Skeletal muscle cell (primary cell): ENCODE results near the gene IL31RA.
"Not testable (repeated sequence)": the region's sequence is repeated elsewhere in the genome, so short reads cannot be mapped to it uniquely, and the experiment has no call there.

Experiments used
- DNase-seq: peaks from one replicate; pipeline ENCODE4 v3.0.0-alpha.2; 2010; ENCODE audit warnings: low read depth
- H3K4me3 ChIP-seq: 2 replicates; pipeline ENCODE4 v1.5.1; 2011; ENCODE audit warnings: low read depth, mild to moderate bottlenecking, control low read depth, low read length, moderate library complexity

IL31RA gene

GRCh38 chr5:55850839-55851674 lies at the start of gene IL31RA:
Gene IL31RA (plus strand): TSS chr5:55851357. CDS start chr5:55851571, 214 bp downstream.
- H3K4me3 ChIP-seq, result peak within 1 kb of the TSS; percentile 13
- DNase-seq, result peak; percentile 51

DNA sequence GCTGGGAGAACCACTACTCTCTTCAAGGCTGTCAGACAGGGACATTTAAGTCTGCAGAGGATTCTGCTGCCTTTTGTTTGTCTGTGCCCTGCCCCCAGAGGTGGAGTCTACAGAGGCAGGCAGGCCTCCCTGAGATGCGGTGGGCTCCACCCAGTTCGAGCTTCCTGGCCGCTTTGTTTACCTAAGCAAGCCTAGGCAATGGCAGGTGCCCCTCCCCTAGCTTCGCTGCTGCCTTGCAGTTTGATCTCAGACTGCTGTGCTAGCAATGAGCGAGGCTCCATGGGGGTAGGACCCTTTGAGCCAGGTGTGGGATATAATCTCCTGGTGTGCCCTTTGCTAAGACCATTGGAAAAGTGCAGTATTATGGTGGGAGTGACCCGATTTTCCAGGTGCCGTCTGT lies 42.3 kb upstream of the IL31RA start:
- not testable (repeated sequence) for DNase-seq

GRCh38 chr5:55815939-55816338 lies 35.2 kb upstream of the IL31RA start:
- DNase-seq, H3K4me3 ChIP-seq: not testable (repeated sequence)

More for the DNA sequence above, 42.3 kb upstream of the IL31RA start:
- H3K4me3 ChIP-seq, result not testable (repeated sequence)

- peak; percentile 77 for DNase-seq
- no peak overlapping the region for H3K4me3 ChIP-seq
Measured at GRCh38 chr5:55816342-55816741, 34.8 kb upstream of the IL31RA start.

GRCh38 chr5:55817030-55817429 lies 34.1 kb upstream of the IL31RA start:
- DNase-seq, result no peak
- no peak overlapping the region for H3K4me3 ChIP-seq

- DNase-seq, result no peak
- H3K4me3 ChIP-seq, result no peak overlapping the region
Measured at GRCh38 chr5:55820488-55820887, 30.7 kb upstream of the IL31RA start.

- DNase-seq, result no peak
- peak overlapping the region; percentile 45 for H3K4me3 ChIP-seq
Measured at GRCh38 chr5:55821731-55822512, 29.2 kb upstream of the IL31RA start.

DNA sequence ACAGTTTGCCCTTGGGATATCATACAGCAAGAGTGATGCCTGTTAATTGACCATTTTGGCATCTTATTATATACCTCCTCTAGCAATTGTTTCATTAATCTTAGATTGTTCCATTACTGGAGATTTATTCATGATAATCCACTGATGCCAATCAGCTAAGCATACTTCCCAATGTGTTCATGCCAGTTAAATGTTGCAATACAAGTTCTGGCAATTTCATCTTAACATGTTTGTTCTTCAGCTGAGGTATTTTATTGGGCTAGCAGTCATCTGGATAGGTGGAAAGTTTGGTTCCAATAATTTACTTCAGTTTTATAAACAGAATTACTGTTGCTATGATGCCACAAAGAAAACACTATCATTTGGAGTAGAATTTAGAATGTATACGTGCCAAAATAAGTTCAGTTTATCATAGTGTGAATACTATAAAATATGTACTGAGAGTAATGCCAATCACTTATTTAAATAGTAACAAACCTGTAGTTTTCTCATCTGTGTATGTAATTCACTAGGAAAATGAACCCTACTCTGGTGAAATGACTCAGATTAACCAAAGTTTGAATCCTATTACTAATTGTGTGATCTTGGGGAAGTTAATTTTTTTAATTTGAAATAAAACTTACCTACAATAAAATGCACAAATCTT lies 27.9 kb upstream of the IL31RA start:
- no peak for DNase-seq
- H3K4me3 ChIP-seq, result no peak overlapping the region

GRCh38 chr5:55829956-55830355 lies 21.2 kb upstream of the IL31RA start:
- DNase-seq, result no peak
- H3K4me3 ChIP-seq, result no peak overlapping the region

DNA sequence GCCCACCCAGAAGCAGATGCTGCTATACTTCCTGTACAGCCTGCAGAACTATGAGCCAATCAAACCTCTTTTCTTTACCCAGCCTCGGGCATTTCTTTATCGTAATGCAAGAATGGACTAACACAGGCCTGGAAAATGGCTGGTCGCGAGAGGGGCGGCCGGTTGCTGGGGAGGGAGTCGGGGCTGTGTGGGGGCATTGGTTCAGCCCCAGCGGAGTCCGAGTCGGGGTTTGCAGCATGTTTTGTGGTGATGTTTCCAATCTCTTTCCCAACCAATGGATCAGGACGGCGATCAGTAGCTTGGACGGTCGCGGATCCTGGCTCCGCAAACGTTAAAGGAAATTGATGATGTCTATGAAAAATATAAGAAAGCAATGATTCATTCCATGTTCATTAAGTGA lies 18.7 kb upstream of the IL31RA start:
- H3K4me3 ChIP-seq, result no peak overlapping the region
- no peak for DNase-seq

- DNase-seq, result no peak
- H3K4me3 ChIP-seq, result no peak overlapping the region
Measured at GRCh38 chr5:55836191-55836590, 15.0 kb upstream of the IL31RA start.

DNA sequence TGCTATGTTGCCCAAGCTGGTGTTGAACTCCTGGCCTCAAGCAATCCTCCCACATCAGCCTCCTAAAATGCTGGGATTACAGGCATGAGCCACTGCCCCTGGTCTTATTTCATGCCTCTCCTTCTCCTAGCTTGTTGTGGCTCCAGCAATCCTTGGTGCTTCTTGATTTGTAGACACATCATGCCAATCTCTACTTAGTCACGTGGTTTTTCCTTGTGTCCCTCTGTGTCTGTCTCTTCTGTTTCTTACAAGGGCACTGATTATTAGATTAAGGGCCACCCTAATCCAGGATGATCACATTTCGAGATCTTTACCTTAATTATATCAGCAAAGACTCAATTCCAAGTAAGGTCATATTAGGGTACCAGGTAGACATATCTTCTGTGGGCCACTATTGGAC lies 9.2 kb upstream of the IL31RA start:
- DNase-seq, result no peak
- H3K4me3 ChIP-seq, result no peak overlapping the region

- H3K4me3 ChIP-seq, result no peak overlapping the region
- DNase-seq, result no peak
Measured at GRCh38 chr5:55847837-55848236, 3.3 kb upstream of the IL31RA start.

DNA sequence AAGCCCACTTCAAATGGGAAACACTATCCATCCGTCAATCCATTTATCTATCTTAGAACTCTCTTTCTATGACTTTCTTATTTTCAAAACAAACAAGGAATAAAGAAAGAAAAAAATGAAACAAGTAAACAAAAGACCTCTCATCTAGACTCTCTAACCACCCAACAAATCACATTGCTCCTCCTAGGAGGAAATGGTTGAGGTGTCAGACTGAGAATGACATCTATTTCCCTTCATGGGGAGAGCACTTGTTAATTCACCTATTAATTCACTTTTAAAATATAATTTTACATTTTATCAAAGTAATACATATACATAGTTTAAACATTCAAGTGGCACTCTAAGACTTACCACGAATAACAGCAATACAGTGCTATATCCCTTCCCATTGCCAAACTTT lies 2.4 kb upstream of the IL31RA start:
- H3K4me3 ChIP-seq, result no peak overlapping the region
- no peak for DNase-seq

- H3K4me3 ChIP-seq, result peak overlapping the region; percentile 13
- DNase-seq, result no peak
Measured at GRCh38 chr5:55851675-55851979, 470 bp downstream of the IL31RA start.

GRCh38 chr5:55852503-55852902 lies 1.3 kb downstream of the IL31RA start:
- no peak for DNase-seq
- no peak overlapping the region for H3K4me3 ChIP-seq

DNA sequence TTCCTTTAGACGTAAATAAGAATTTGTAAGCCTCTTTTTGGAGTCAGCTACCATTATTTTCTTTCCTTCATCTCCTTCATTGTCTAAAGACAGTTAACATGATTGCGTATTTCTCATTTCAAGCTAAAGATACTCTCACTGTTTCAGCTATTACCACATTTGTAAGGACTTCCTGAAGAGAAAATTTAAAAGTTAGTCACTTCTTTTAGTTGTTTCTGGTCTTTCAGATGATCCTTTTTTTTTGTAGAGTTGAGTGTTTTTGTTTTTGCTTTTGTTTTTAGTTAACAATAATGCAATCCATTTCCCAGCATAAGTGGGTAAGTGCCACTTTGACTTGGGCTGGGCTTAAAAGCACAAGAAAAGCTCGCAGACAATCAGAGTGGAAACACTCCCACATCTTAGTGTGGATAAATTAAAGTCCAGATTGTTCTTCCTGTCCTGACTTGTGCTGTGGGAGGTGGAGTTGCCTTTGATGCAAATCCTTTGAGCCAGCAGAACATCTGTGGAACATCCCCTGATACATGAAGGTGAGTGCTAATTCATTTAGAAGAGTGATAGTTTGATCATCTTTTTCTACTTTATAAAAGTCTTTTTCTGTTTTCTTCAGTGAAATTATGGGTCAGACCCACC lies 2.0 kb downstream of the IL31RA start:
- H3K4me3 ChIP-seq, result no peak overlapping the region
- no peak for DNase-seq

- H3K4me3 ChIP-seq, result no peak overlapping the region
- no peak for DNase-seq
Measured at GRCh38 chr5:55853818-55854217, 2.7 kb downstream of the IL31RA start.

DNA sequence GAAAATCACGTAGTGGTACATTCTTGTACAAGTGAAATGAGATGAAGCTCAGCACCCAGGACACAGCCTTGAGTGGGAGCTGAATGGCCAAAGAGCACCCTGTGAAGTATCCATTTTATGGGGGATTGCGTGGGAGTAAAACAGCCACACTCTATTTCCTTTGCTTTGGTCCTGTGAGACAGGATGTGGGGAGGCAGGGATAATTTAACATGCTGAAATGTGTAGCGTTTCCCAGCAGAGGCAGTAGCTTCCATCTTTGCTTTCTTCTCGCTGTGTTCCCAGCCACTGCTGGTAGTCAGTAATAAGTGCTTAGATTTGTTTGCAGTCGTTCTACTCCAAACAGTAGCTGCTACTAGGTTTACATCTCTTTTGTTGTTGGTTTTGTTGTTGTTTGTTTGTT lies 4.4 kb downstream of the IL31RA start:
- H3K4me3 ChIP-seq, result no peak overlapping the region
- no peak for DNase-seq
